Esophagus squamous epithelium (tissue), 4 donors: ENCODE data around the gene GNG8.

ENCODE experiments used
- CTCF ChIP-seq, 6 experiments: fragments of 450-650 bp in 4 of 6; fragments of 200-600 bp in 2 of 6; sonication (generic) in 2 of 6; IDR thresholded peaks; one replicate each; pipeline ENCODE4 v1.5.1; 2016 to 2019; ENCODE audit warnings: antibody characterized with exemption in 6 of 6, mild to moderate bottlenecking in 4 of 6, moderate library complexity in 4 of 6
- POLR2A ChIP-seq, 4 donors: fragments of 450-650 bp; IDR thresholded peaks; one replicate each; pipeline ENCODE4 v1.6.1; 2017; ENCODE audit warnings: antibody characterized with exemption in 4 of 4, mild to moderate bottlenecking in 4 of 4, moderate library complexity in 3 of 4

- TF ChIP-seq CTCF (IDR thresholded peaks at IDR 0.05) (no peak), POLR2A (IDR thresholded peaks at IDR 0.05) (no peak)
Observed at GRCh38 chr19:46640656-46641055, 4.7 kb upstream of the GNG8 start.
